ENCODE results near the gene INVS. TPM values are rescaled to one million over a fixed set of nuclear protein-coding genes. Genes with fewer than 3 reads are reported as not detected.

Gene INVS
- total RNA-seq, 1 donor from 2014 or later: 27.6 TPM

DNA sequence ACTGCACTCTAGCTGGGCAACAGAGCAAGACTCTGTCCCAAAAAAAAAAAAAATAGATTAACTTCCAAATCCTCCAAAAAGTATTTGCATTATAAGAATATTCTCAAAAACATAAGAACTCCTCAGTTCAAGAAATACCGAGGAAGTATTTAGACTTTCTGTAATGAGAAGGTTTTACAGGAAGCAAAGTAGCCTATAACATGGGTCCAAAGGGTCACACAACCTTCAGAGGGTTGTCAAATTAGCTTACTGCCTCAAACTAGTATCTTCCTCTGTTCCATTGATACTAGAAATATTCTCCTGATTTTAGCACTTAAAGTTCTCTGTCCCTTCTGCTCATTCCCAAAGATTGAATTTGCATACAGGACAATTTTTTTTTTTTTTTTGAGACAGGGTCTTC is 121.9 kb downstream of the INVS start:
- no peaks in the 10 kb centered on the region for H3K9me3 Mint-ChIP-seq
- peaks cover 5% of the 10 kb centered on the region for H3K36me3 Mint-ChIP-seq
- no peak for DNase-seq (ENCODE audit: low spot score in 2 of 2, unreplicated experiment in 2 of 2)
- H3K4me1 Mint-ChIP-seq: no peaks in the 10 kb centered on the region
- H3K27ac Mint-ChIP-seq: no peak overlapping the region
- no peaks in the 10 kb centered on the region for H3K27me3 Mint-ChIP-seq (ENCODE audit: low read depth)
- no peak overlapping the region for H3K4me3 Mint-ChIP-seq
- TF ChIP-seq, protein P1, sequence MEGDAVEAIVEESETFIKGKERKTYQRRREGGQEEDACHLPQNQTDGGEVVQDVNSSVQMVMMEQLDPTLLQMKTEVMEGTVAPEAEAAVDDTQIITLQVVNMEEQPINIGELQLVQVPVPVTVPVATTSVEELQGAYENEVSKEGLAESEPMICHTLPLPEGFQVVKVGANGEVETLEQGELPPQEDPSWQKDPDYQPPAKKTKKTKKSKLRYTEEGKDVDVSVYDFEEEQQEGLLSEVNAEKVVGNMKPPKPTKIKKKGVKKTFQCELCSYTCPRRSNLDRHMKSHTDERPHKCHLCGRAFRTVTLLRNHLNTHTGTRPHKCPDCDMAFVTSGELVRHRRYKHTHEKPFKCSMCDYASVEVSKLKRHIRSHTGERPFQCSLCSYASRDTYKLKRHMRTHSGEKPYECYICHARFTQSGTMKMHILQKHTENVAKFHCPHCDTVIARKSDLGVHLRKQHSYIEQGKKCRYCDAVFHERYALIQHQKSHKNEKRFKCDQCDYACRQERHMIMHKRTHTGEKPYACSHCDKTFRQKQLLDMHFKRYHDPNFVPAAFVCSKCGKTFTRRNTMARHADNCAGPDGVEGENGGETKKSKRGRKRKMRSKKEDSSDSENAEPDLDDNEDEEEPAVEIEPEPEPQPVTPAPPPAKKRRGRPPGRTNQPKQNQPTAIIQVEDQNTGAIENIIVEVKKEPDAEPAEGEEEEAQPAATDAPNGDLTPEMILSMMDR (IDR thresholded peaks at IDR 0.05; ENCODE audit: unreplicated experiment): no peak

DNA sequence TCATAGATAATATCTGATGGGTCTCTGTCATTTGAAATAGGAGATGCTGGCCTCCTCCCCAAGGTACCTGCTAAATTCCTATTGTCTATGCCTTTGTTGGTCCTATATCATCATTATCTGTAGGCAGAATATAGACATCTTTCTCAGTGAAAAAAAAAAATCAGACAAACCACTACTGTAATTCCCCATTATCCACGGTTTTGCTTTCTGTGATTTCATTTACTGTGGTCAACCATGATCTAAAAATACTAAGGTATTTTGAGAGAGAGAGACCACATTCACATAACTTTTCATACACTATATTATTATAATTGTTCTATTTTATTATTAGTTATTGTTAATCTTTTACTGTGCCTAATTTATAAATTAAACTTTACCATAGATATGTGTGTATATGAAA is 122.5 kb downstream of the INVS start:
- Mint-ChIP-seq H3K4me1 (no peaks in the 10 kb centered on the region), H3K9me3 (no peaks in the 10 kb centered on the region), H3K27me3 (ENCODE audit: low read depth) (no peaks in the 10 kb centered on the region), H3K36me3 (peaks cover 8% of the 10 kb centered on the region), H3K27ac (no peak overlapping the region), H3K4me3 (no peak overlapping the region)
- DNase-seq (ENCODE audit: low spot score in 2 of 2, unreplicated experiment in 2 of 2): no peak
- TF ChIP-seq, protein P1 (IDR thresholded peaks at IDR 0.05; ENCODE audit: unreplicated experiment): no peak

DNA sequence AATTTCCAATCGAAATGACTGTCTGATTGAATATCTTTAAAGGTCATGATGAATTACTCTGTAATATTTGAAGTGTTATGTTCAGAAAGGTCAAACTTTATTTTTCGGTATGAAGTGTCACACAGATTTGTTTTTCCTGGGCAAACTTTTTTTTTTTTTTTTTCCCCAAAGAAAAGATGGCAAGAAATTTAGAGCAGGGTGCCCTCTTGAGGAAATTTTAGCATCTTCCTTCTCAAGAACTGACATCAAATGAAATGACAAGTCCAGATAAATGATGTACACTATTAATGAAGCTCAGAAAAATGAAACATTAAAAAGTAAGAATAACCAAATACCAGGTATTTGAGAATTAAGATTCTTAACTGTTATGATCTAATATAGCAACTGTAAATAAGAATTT is 123.6 kb downstream of the INVS start:
- TF ChIP-seq, protein P1 (IDR thresholded peaks at IDR 0.05; ENCODE audit: unreplicated experiment): no peak

DNA sequence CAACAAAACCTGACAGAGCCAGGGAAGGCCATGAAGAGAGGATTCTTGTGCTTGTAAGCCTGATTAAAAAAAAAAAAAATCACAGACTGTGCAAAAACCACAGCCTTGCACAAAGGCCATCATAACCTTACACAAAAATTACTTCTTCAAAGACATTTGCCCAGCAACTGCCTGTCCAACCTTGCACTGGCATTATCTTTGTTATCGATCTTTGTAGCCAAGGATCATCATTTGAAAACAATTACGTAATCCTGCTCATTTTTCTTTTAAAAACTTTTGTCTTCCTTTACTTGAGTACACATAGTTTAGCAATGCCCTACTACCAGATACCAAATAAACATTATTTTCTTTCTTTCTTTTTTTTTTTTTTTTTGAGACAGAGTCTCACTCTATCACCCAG is 128.6 kb downstream of the INVS start:
- no peak overlapping the region for H3K4me3 Mint-ChIP-seq
- peaks cover 10% of the 10 kb centered on the region for H3K9me3 Mint-ChIP-seq
- no peaks in the 10 kb centered on the region for H3K27me3 Mint-ChIP-seq (ENCODE audit: low read depth)
- no peak for DNase-seq (ENCODE audit: low spot score in 2 of 2, unreplicated experiment in 2 of 2)
- peaks cover 33% of the 10 kb centered on the region for H3K36me3 Mint-ChIP-seq
- no peak overlapping the region for H3K27ac Mint-ChIP-seq
- TF ChIP-seq, protein P1 (IDR thresholded peaks at IDR 0.05; ENCODE audit: unreplicated experiment): no peak
- H3K4me1 Mint-ChIP-seq: peaks cover 5% of the 10 kb centered on the region

More for the DNA sequence above, 123.6 kb downstream of the INVS start:
- DNase-seq (ENCODE audit: low spot score in 2 of 2, unreplicated experiment in 2 of 2): no peak
- Mint-ChIP-seq H3K27ac (no peak overlapping the region), H3K27me3 (ENCODE audit: low read depth) (no peaks in the 10 kb centered on the region), H3K4me1 (no peaks in the 10 kb centered on the region), H3K36me3 (peaks cover 10% of the 10 kb centered on the region), H3K4me3 (no peak overlapping the region), H3K9me3 (no peaks in the 10 kb centered on the region)

DNA sequence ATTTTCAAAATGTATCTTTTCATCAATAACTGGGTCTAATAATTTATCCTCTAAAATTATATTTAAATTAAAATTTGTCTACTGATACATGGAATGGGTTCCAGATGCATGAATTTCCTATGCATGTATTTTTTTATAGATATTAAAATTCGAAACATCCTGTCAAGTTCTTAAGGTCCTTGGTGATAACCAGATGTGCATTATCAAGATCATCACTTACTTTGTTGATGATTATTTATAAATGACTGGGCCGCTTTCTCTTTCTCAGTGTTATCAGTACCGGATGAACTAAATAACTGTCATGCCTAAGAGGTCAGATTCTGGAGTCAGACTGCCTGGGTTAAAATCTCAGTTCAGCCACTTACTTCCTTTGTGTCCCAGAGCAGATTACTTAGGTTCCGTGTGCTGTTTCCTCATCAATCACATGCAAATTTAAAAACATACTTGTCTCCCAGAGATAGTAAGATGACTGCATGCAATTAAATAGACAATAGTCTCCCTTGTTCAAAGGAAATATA is 129.4 kb downstream of the INVS start:
- Mint-ChIP-seq H3K27ac (no peak overlapping the region), H3K4me3 (no peak overlapping the region), H3K9me3 (peaks cover 17% of the 10 kb centered on the region), H3K4me1 (peaks cover 5% of the 10 kb centered on the region), H3K36me3 (peaks cover 41% of the 10 kb centered on the region), H3K27me3 (ENCODE audit: low read depth) (no peaks in the 10 kb centered on the region)
- DNase-seq (ENCODE audit: low spot score in 2 of 2, unreplicated experiment in 2 of 2): no peak
- TF ChIP-seq, protein P1 (IDR thresholded peaks at IDR 0.05; ENCODE audit: unreplicated experiment): no peak

DNA sequence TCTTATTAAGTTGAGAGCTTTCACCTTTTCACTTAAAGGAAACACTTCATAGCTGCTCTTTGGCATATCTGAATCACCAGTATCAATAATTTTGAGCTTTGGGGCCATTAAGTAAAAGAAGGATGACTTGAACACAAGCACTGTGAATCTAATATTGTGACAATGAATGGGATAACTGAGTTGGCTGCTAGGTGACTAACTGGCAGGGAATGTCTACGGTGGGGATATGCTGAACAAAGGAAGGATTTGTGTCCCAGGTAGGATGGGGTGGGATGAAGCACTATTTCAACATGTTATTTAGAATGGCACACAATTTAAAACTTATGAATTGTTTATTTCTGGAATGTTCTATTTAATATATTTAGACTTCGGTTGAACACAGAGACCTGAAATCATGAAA is 130.1 kb downstream of the INVS start:
- Mint-ChIP-seq H3K9me3 (peaks cover 23% of the 10 kb centered on the region), H3K4me1 (peaks cover 5% of the 10 kb centered on the region), H3K36me3 (peaks cover 48% of the 10 kb centered on the region), H3K27ac (no peak overlapping the region), H3K4me3 (no peak overlapping the region), H3K27me3 (ENCODE audit: low read depth) (no peaks in the 10 kb centered on the region)
- no peak for DNase-seq (ENCODE audit: low spot score in 2 of 2, unreplicated experiment in 2 of 2)
- TF ChIP-seq, protein P1 (IDR thresholded peaks at IDR 0.05; ENCODE audit: unreplicated experiment): no peak

Data from mesothelial cell of epicardium (in vitro differentiated cells).